ENCODE measurements around the gene ACSBG1.

DNA sequence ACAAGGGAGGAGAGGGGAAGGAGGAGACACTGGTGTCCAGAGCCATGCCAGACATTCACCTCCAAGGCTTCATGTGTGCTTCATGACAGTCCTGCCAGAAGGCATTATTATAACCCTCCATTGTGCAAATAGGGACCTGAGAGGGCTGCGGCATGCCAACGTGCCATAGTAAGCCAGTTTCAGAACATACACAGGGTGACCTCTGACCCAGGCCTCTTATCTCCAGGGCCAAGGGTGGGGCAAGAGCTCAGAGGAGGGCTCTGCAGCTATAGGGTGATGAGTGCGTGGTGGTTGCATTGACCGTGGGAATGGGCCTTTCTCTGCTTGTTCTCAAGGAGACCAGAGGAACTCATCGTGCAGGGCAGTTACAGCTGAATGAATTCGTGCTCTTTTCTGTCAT is 9.7 kb upstream of the ACSBG1 start:
- no peak for TF ChIP-seq BHLHE40 (IDR thresholded peaks at IDR 0.05; ENCODE audit: borderline replicate concordance)
- no peak for TF ChIP-seq SP1 (IDR thresholded peaks at IDR 0.05)
- TF ChIP-seq ELF4 (IDR thresholded peaks at IDR 0.05): no peak
- no peak for TF ChIP-seq FOXA1 (IDR thresholded peaks at IDR 0.05)
- no peak for TF ChIP-seq FOXM1 (IDR thresholded peaks at IDR 0.05; ENCODE audit: borderline replicate concordance)
- TF ChIP-seq TARDBP (IDR thresholded peaks at IDR 0.05): no peak
- TF ChIP-seq SUZ12 (IDR thresholded peaks at IDR 0.05): no peak
- no peak for TF ChIP-seq HDGF (IDR thresholded peaks at IDR 0.05; ENCODE audit: borderline replicate concordance)
- TF ChIP-seq, protein P1, sequence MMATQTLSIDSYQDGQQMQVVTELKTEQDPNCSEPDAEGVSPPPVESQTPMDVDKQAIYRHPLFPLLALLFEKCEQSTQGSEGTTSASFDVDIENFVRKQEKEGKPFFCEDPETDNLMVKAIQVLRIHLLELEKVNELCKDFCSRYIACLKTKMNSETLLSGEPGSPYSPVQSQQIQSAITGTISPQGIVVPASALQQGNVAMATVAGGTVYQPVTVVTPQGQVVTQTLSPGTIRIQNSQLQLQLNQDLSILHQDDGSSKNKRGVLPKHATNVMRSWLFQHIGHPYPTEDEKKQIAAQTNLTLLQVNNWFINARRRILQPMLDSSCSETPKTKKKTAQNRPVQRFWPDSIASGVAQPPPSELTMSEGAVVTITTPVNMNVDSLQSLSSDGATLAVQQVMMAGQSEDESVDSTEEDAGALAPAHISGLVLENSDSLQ (IDR thresholded peaks at IDR 0.05): no peak
- no peak for TF ChIP-seq L3MBTL2 (conservative IDR thresholded peaks at IDR 0.05)
- no peak for TF ChIP-seq NFRKB (IDR thresholded peaks at IDR 0.05)
- TF ChIP-seq ARNT (IDR thresholded peaks at IDR 0.05): no peak

Data from HEK293T (cell line).